Tibial nerve (tissue), 4 donors: ENCODE data around the gene RNF13. TPM values are rescaled to one million over a fixed set of nuclear protein-coding genes. Genes with fewer than 3 reads are reported as not detected.
A peak's percentile ranks its signal among the peaks of the same experiment; 100 is the strongest.
"Not testable (repeated sequence)": the region's sequence is repeated elsewhere in the genome, so short reads cannot be mapped to it uniquely, and the experiment has no call there.

Source experiments
- DNase-seq, 2 donors: peaks; one replicate each; pipeline ENCODE4 v3.0.0-alpha.2; 2019; ENCODE audit warnings: low spot score in 2 of 2
- H3K27ac ChIP-seq, 4 donors: fragments of 200-600 bp; sonication (generic) in 3 of 4; one replicate each; pipeline ENCODE4 v1.5.1; 2017 to 2019; ENCODE audit warnings: mild to moderate bottlenecking in 1 of 4
- H3K27me3 ChIP-seq, 2 donors: fragments of 200-600 bp; sonication (generic) in 1 of 2; one replicate each; pipeline versions ENCODE4 v1.5.1 to v1.6.0; 2017 to 2019
- H3K36me3 ChIP-seq, 3 donors: fragments of 200-600 bp; sonication (generic); one replicate each; pipeline ENCODE4 v1.5.1; 2018 to 2019
- H3K4me1 ChIP-seq, 4 donors: fragments of 200-600 bp; sonication (generic) in 3 of 4; one replicate each; pipeline ENCODE4 v1.5.1; 2017 to 2019
- H3K4me3 ChIP-seq, 4 donors: fragments of 200-600 bp; sonication (generic) in 3 of 4; one replicate each; pipeline ENCODE4 v1.5.1; 2017 to 2019; ENCODE audit warnings: mild to moderate bottlenecking in 1 of 4, moderate library complexity in 1 of 4
- H3K9me3 ChIP-seq, 4 donors: fragments of 200-600 bp; sonication (generic) in 3 of 4; one replicate each; pipeline ENCODE4 v1.5.1; 2017 to 2019
- CTCF ChIP-seq, 5 experiments: fragments of 200-600 bp in 3 of 5; fragments of 450-650 bp in 2 of 5; sonication (generic) in 3 of 5; IDR thresholded peaks; one replicate each; pipeline ENCODE4 v1.5.1; 2016 to 2019; ENCODE audit warnings: antibody characterized with exemption in 5 of 5, mild to moderate bottlenecking in 3 of 5, moderate library complexity in 2 of 5
- EP300 ChIP-seq, 2 donors: sonication (generic); formaldehyde crosslinking; IDR thresholded peaks; one replicate each; pipeline ENCODE4 v1.6.1; 2017; ENCODE audit warnings: antibody characterized with exemption in 2 of 2, mild to moderate bottlenecking in 1 of 2
- POLR2A ChIP-seq, 2 donors: fragments of 450-650 bp; IDR thresholded peaks; one replicate each; pipeline ENCODE4 v1.6.1; 2017; ENCODE audit warnings: antibody characterized with exemption in 2 of 2, mild to moderate bottlenecking in 2 of 2, moderate library complexity in 2 of 2
- WGBS, 2 donors: methylation state at CpG; one replicate each; pipeline ENCODE4 v1.1.5; 2018; 5-methylcytosine and 5-hydroxymethylcytosine counted together
- total RNA-seq, 4 donors: library from RNA; depleted of rRNA; stranded (reverse); fragments of >200 nt; gene quantifications; one replicate each; pipeline ENCODE4 v1.1.0, GENCODE V29; 2016

Gene RNF13
- total RNA-seq, 4 donors from 2014 or later: 107 to 142 (median 128) TPM

- H3K4me1 ChIP-seq: peaks cover 0 to 45% (median 13%) of the 10 kb centered on the region in 4 donors
- 35 to 57% methylated on average over 1 of the region's 1 CpG for WGBS, 2 donors
- peaks cover 0 to 24% (median 5%) of the 10 kb centered on the region in 4 donors for H3K9me3 ChIP-seq
- H3K27ac ChIP-seq: peak overlapping the region in 3 of 4 donors; percentile 1 to 67 (median 62)
- no peaks in the 10 kb centered on the region for H3K27me3 ChIP-seq
- H3K4me3 ChIP-seq: no peak overlapping the region
- peaks cover 0 to 17% (median 0%) of the 10 kb centered on the region in 3 donors for H3K36me3 ChIP-seq
- no peak for DNase-seq
- TF ChIP-seq POLR2A (IDR thresholded peaks at IDR 0.05) (no peak), CTCF (IDR thresholded peaks at IDR 0.05) (no peak), EP300 (IDR thresholded peaks at IDR 0.05) (no peak)
Measured at GRCh38 chr3:149828390-149828789, 15.4 kb downstream of the RNF13 start.

DNA sequence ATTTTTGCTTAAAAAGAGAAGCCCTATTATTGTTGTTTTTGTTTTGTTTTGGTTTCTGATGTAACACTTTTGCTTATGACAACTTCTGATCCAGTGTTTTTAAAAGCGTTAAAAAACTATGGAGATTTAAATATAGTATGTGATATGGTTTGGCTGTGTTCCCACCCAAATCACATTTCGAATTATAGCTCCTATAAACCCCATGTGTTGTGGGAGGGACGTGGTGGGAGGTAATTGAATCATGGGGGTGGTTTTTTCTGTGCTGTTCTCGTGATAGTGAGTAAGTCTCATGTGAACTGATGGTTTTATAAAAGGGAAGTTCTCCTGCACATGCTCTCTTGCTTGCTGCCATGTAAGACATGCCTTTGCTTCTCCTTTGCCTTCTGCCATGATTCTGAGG lies 16.6 kb downstream of the RNF13 start:
- DNase-seq, H3K4me3 ChIP-seq, H3K27me3 ChIP-seq: not testable (repeated sequence)
- Histone ChIP-seq H3K27ac (peak overlapping the region in 2 of 4 donors; percentile 62 to 67), H3K36me3 (peaks cover 0 to 19% (median 0%) of the 10 kb centered on the region in 3 donors), H3K4me1 (peaks cover 0 to 45% (median 13%) of the 10 kb centered on the region in 4 donors), H3K9me3 (peaks cover 0 to 32% (median 9%) of the 10 kb centered on the region in 4 donors)
- 71 to 84% methylated on average over 4 of the region's 4 CpGs for WGBS, 2 donors

- Histone ChIP-seq H3K27me3 (no peaks in the 10 kb centered on the region), H3K4me3 (no peak overlapping the region), H3K27ac (no peak overlapping the region), H3K4me1 (peaks cover 0 to 38% (median 12%) of the 10 kb centered on the region in 4 donors), H3K36me3 (peaks cover 0 to 19% (median 0%) of the 10 kb centered on the region in 3 donors), H3K9me3 (peaks cover 0 to 36% (median 9%) of the 10 kb centered on the region in 4 donors)
- 94 to 96% methylated on average over 2 of the region's 2 CpGs for WGBS, 2 donors
- TF ChIP-seq POLR2A (IDR thresholded peaks at IDR 0.05): no peak
- TF ChIP-seq CTCF (IDR thresholded peaks at IDR 0.05): no peak
- no peak for TF ChIP-seq EP300 (IDR thresholded peaks at IDR 0.05)
- DNase-seq: no peak
Measured at GRCh38 chr3:149830902-149831301, 17.9 kb downstream of the RNF13 start.

- H3K4me1 ChIP-seq: peaks cover 0 to 33% (median 8%) of the 10 kb centered on the region in 4 donors
- peaks cover 0 to 39% (median 9%) of the 10 kb centered on the region in 4 donors for H3K9me3 ChIP-seq
- no peak overlapping the region for H3K27ac ChIP-seq
- TF ChIP-seq POLR2A (IDR thresholded peaks at IDR 0.05) (no peak), EP300 (IDR thresholded peaks at IDR 0.05) (no peak), CTCF (IDR thresholded peaks at IDR 0.05) (no peak)
- H3K27me3 ChIP-seq: no peaks in the 10 kb centered on the region
- H3K4me3 ChIP-seq: no peak overlapping the region
- 94 to 95% methylated on average over 4 of the region's 4 CpGs for WGBS, 2 donors
- no peak for DNase-seq
- H3K36me3 ChIP-seq: peaks cover 0 to 19% (median 0%) of the 10 kb centered on the region in 3 donors
Measured at GRCh38 chr3:149831321-149831720, 18.3 kb downstream of the RNF13 start.

- no peak for TF ChIP-seq POLR2A (IDR thresholded peaks at IDR 0.05)
- TF ChIP-seq EP300 (IDR thresholded peaks at IDR 0.05): no peak
- TF ChIP-seq CTCF (IDR thresholded peaks at IDR 0.05): no peak
- WGBS, 2 donors: 83 to 87% methylated on average over 1 of the region's 1 CpG
- Histone ChIP-seq H3K9me3 (peaks cover 0 to 39% (median 9%) of the 10 kb centered on the region in 4 donors), H3K4me1 (peaks cover 0 to 26% (median 5%) of the 10 kb centered on the region in 4 donors), H3K27ac (no peak overlapping the region), H3K36me3 (peaks cover 0 to 19% (median 0%) of the 10 kb centered on the region in 3 donors), H3K4me3 (no peak overlapping the region), H3K27me3 (no peaks in the 10 kb centered on the region)
- DNase-seq: no peak
Measured at GRCh38 chr3:149832086-149832485, 19.1 kb downstream of the RNF13 start.
